ENCODE measurements around the gene RNU2-63P. TPM values are rescaled to one million over a fixed set of nuclear protein-coding genes. Genes with fewer than 3 reads are reported as not detected.
"Not testable (repeated sequence)": the region's sequence is repeated elsewhere in the genome, so short reads cannot be mapped to it uniquely, and the experiment has no call there.

The RNU2-63P gene
- 10 to 100 TPM; 21.4 to 29.3 TPM for total RNA-seq

- ChIA-PET POLR2A (interaction anchor here (1.1 to 1.2 kb wide), 3 partner anchors 39 to 1575 kb away, joined by 3 to 7 read pairs (median 3); partner anchors contain the start of gene KDM3A), CTCF (interaction anchor here (1.0 kb wide), 1 partner anchor 13 kb away, joined by 3 read pairs; no protein-coding TSS in a partner anchor)
Observed at GRCh38 chr2:88016086-88016959, at the start of gene RNU2-63P. RNU2-63P (minus strand) TSS chr2:88016547.

- ChIA-PET CTCF (interaction anchor here (0.9 to 3.6 kb wide), 7 partner anchors 15 to 130 kb away, joined by 3 to 39 read pairs (median 4); partner anchors contain the start of gene THNSL2), POLR2A (no interaction called here)
Observed at GRCh38 chr2:88061295-88061694, 44.9 kb upstream of the RNU2-63P start.

DNA sequence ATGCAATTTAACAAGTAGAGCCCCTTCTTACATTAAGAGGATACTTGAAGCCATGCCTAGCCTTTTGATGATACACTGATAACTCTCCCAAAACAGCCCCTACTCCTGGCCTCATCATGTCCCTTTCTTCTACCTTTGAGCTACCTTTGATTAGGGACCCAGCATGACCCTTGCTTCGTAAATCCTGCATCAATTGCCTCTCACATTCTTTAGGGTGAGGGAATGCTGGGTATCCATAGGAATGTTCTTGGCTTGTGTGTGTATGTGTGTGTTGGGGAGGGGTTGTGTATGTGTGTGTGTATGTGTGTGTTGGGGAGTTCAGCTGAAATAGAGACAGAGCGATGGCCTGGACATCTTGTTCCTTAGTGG, 44.5 kb upstream of the RNU2-63P start:
- ChIA-PET POLR2A (interaction anchor here (1.0 kb wide), 1 partner anchor 44 kb away, joined by 3 read pairs; the partner anchor contains the start of gene RNU2-63P), CTCF (interaction anchor here (0.8 to 3.6 kb wide), 16 partner anchors 8 to 131 kb away, joined by 3 to 39 read pairs (median 4); partner anchors contain the start of gene THNSL2)

DNA sequence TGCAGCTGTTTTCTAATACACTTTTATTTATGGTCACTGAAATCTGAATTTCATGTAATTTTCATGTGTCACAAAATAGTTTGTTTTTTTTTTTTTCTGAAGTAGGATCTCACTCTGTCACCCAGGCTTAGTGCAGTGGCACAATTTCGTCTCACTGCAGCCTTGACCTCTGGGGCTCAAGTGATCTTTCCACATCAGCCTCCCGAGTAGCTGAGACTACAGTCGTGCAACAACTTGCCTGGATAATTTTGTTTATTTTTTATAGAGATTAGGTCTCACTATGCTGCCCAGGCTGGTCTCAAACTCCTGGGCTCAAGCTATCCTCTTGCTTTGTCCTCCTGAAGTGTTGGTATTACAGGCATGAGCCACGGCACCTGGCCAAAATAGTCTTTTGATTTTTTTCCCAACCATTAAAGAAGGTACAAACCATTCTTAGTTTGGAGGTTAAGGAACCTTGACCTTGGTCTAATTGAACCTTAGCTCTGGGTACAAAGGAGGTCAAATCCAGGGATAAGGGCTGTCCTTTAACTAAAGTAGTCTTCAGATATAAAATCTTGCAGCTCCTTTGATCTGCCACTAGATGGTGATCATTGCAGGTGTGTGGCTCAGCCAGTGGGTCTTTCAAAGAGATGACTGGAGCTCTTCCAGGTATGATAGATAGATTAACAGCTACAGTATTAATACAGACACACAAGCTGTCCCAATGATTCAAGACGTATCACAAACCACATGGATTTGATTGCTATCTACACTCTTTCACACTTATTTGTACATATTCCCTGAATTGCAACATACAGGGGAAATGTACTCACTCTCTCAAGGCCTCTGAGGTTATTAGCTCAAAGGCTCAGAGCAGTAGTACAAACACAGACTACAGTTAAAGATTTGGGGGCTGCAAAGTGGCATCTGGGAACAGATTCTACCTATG, 43.9 kb upstream of the RNU2-63P start:
- ChIA-PET CTCF (interaction anchor here (0.7 to 3.6 kb wide), 19 partner anchors 9 to 131 kb away, joined by 3 to 39 read pairs (median 4); partner anchors contain the start of gene THNSL2), POLR2A (interaction anchor here (1.0 kb wide), 2 partner anchors 44 to 109 kb away, joined by 3 to 4 read pairs; partner anchors contain the start of genes RNU2-63P and THNSL2)

GRCh38 chr2:88058191-88058590, 41.8 kb upstream of the RNU2-63P start:
- CTCF ChIA-PET, result no interaction called here
- POLR2A ChIA-PET, result no interaction called here

DNA sequence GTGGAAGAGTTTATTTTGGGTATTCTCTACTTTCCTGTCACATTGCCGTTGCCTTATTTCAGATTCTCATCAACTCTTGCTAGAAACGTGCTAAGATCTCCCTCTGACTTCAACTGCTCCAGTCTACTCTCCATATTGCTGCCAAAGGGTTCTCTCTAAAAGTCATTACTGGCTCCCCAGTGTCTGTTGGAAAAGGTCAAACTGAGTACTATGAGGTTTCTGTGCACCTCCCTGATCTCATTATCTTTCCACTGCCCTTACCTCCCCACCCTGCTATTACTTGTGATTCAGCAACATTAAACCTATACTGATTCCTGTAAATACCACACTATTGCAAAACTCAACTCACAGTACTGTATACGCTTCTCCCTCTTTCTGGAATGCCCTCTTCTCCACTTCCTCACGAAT, 41.1 kb upstream of the RNU2-63P start:
- ChIA-PET POLR2A (no interaction called here), CTCF (interaction anchor here (1.0 kb wide), 1 partner anchor 103 kb away, joined by 3 read pairs; no protein-coding TSS in a partner anchor)

GRCh38 chr2:88055371-88056128, 39.2 kb upstream of the RNU2-63P start, which contains the start of gene KRCC1:
KRCC1 (minus strand) TSS chr2:88055783; CDS start chr2:88028563, 27,220 bp downstream.
- POLR2A ChIA-PET, result interaction anchor here (1.0 kb wide), 1 partner anchor 39 kb away, joined by 7 read pairs; the partner anchor contains the start of gene RNU2-63P
- CTCF ChIA-PET, result no interaction called here

DNA sequence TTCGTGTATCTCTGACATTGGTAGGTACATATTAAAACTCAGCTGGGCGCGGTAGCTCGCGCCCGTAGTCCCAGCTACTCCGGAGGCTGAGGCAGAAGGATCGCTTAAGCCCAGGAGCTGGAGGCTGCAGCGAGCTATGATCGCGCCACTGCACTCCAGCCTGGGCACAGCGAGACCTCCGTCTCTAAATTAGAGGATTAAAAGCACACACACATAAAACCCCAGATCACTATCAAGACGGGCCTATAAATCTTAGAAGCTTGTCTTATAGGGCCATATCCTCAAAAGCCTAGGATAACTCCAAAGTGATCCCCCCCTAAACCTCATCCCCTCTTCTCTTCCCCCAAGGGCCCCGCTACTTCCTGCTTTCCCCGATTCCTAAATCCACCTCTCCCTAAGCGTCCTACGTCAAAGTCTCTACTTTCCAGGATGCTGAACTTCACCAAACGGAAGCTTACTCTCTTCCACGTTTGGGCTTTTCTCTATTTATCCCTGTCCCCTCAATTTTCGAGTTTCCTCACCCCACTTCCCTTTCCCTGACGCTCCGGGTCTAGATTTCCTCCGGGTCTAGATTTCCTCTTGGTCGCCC, 38.5 kb upstream of the RNU2-63P start:
- POLR2A ChIA-PET, result interaction anchor here (1.0 kb wide), 1 partner anchor 38 kb away, joined by 7 read pairs; the partner anchor contains the start of gene RNU2-63P
- CTCF ChIA-PET, result interaction anchor here (0.6 kb wide), 1 partner anchor 16 kb away, joined by 3 read pairs; no protein-coding TSS in a partner anchor

DNA sequence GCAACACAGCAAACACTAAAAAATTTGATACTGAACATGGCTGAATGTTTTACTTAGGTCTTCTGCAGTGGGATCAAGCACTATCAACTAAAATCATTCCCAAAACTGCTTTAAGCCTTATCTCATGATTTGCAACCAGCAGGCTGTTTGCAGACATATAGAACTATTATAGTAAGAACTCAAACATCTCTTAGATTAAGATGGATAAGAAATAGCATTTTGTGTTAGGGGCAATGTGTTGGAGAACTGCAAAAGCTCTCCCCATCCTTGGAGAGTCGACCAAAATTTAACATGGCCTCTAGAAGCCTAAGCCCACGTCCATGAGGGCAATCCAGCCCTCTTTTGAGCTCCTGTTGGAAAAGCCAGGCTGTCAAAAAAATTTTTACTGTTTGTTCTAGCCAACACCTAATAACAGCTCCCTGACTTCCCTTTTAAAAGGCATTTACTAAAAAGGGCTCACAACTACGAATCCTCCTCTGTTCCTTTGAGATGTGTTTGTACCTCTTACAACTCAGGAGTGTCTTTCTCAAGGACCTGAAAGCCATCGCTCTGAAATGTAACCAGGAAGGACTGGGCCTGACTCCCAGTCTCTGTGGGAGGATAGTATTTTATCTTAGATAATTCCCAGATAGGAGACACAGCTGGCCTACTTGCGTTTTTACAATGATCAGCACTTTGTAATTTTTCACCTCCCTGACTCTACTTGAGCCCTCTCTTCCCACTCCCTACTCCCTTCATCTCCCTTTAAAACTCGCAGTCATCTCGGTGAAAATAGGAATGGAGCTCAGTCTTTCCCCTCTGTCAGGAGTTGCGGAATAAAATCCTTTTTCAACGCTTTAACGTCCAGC, 37.8 kb upstream of the RNU2-63P start:
- CTCF ChIA-PET, result interaction anchor here (0.6 kb wide), 1 partner anchor 16 kb away, joined by 3 read pairs; no protein-coding TSS in a partner anchor

GRCh38 chr2:88053296-88053695, 36.9 kb upstream of the RNU2-63P start:
- ChIA-PET CTCF (no interaction called here), POLR2A (no interaction called here)

More for the DNA sequence above, 37.8 kb upstream of the RNU2-63P start:
- POLR2A ChIA-PET, result interaction anchor here (1.0 kb wide), 1 partner anchor 38 kb away, joined by 7 read pairs; the partner anchor contains the start of gene RNU2-63P

DNA sequence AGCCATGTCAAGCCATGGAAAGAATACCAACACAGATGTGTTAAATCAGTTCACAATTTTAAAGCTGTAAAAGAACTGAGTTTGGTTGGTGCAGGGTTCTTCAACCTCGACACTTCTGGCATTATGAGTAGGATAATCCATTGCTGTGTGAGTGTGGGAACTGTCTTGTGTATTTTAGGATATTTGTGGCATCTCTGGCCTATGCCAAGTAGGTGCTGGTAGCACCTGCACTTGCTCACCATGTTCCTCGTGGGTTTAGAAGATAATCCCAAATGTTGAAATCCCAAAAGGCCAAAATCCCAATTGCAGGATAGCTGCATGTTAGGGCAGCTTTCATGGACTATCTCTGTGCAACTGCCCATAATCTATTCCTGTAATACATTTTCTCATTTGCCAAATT, 35.4 kb upstream of the RNU2-63P start:
- POLR2A ChIA-PET, result no interaction called here
- CTCF ChIA-PET, result no interaction called here

GRCh38 chr2:88049622-88050021, 33.3 kb upstream of the RNU2-63P start:
- ChIA-PET POLR2A (interaction anchor here (0.5 kb wide), 2 partner anchors 561 to 1223 kb away, joined by 4 read pairs; no protein-coding TSS in a partner anchor), CTCF (no interaction called here)

GRCh38 chr2:88048541-88048940, 32.2 kb upstream of the RNU2-63P start:
- ChIA-PET POLR2A (no interaction called here), CTCF (no interaction called here)

DNA sequence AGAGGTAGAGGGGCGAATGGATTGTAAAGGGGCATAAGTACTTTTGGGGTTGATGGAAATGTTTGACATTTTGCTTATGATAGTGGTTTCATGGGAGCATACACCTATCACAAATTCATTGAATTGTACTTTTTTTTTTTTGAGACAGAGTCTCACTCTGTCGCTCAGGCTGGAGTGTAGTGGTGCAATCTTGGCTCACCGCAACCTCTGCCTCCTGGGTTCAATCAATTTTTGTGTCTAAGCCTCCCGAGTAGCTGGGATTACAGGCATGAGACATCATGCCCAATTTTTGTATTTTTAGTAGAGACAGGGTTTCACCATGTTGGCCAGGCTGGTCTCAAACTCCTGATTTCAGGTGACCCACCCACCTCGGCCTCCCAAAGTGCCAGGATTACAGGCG, 29.2 kb upstream of the RNU2-63P start:
- POLR2A ChIA-PET, result not testable (repeated sequence)
- CTCF ChIA-PET, result interaction anchor here (1.3 kb wide), 1 partner anchor 15 kb away, joined by 7 read pairs; no protein-coding TSS in a partner anchor

GRCh38 chr2:88042476-88042875, 26.1 kb upstream of the RNU2-63P start:
- CTCF ChIA-PET, result interaction anchor here (0.6 kb wide), 1 partner anchor 342 kb away, joined by 5 read pairs; no protein-coding TSS in a partner anchor
- POLR2A ChIA-PET, result no interaction called here

DNA sequence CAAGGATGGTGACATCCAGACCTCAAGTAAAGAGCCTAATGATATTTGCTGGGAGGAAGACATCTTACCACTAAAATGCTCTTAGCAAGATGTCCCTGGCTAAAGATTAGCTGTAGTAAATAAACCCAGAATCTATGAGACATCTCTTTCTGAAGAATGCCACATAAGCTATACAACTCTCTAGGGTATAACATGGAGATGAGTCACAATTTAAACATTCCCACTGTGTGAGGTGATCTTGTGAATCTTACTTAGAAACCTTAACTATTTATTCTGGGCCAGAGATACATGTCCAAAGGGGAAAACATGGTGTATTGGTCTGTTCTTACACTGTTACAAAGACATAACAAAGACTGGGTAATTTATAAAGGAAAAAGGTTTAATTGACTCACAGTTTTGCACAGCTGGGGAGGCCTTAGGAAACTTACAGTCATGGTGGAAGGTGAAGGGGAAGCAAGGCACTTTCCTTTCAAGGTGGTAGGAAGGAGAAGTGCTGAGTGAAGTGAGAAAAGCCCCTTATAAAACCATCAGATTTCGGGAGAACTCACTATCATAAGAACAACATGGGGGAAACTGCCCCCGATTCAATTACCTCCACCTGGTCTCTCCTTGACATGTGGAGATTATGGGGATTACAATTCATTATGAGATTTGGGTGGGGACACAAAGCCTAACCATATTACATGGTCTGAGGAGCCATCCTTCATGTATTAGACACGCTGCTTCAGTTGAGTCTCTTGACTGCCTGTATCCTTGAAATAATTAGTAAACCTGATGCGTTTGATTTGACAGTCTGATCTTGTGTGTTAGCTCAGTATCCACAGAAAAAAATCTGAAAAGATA, 22.1 kb upstream of the RNU2-63P start:
- CTCF ChIA-PET, result interaction anchor here (0.8 to 1.2 kb wide), 2 partner anchors 16 to 22 kb away, joined by 3 read pairs; no protein-coding TSS in a partner anchor
- POLR2A ChIA-PET, result no interaction called here

Measured in activated CD8-positive, alpha-beta memory T cell treated with anti-CD3 and anti-CD28 coated beads for 36 hours (primary cell).